ENCODE measurements around the gene RRP36.

- no peak for TF ChIP-seq SP2 (IDR thresholded peaks at IDR 0.05; ENCODE audit: low read length)
- no peak for TF ChIP-seq RBBP5 (IDR thresholded peaks at IDR 0.05; ENCODE audit: borderline replicate concordance, low read depth, low read length)
- no peak for TF ChIP-seq EP300 (IDR thresholded peaks at IDR 0.05; ENCODE audit: borderline replicate concordance in 1 of 2, low read depth in 2 of 2, low read length in 2 of 2)
- no peak for TF ChIP-seq CREB1 (IDR thresholded peaks at IDR 0.05)
- TF ChIP-seq POLR2AphosphoS5 (IDR thresholded peaks at IDR 0.05; ENCODE audit: low read depth, low read length) = no peak
- TF ChIP-seq CTCF (IDR thresholded peaks at IDR 0.05; ENCODE audit: control extremely low read depth in 1 of 3, insufficient read depth in 1 of 3, low read depth in 1 of 3, low read length in 3 of 3) = no peak
- no peak for TF ChIP-seq SIRT6 (IDR thresholded peaks at IDR 0.05; ENCODE audit: low read length)
- TF ChIP-seq POLR2A (IDR thresholded peaks at IDR 0.05; ENCODE audit: control extremely low read depth in 1 of 2, low read depth in 2 of 2, low read length in 2 of 2) = no peak
Observed at GRCh38 chr6:43020847-43021246, 576 bp upstream of the RRP36 start.
